PC-3 (cell line): ENCODE measurements around the gene DEPP1. TPM values are rescaled to one million over a fixed set of nuclear protein-coding genes. Genes with fewer than 3 reads are reported as not detected.
A peak's percentile ranks its signal among the peaks of the same experiment; 100 is the strongest.

ENCODE experiments used
- ATAC-seq: fragments of 200-7000 bp; cut with Tn5 transposase; 2 replicates; pipeline ENCODE4 v1.9.1; 2020; ENCODE audit warnings: mild to moderate bottlenecking, moderate library complexity
- BruUV-seq: library from RNA; stranded (reverse); fragments of 400-500 nt; replicated peaks from 2 replicates; lab custom pipeline; 2021; lab: Mats Ljungman, UMichigan
- CTCF ChIA-PET: fragments of 300-600 bp; sonication (Branson Sonifier 250); formaldehyde crosslinking; loops from one replicate; lab custom pipeline; 2022; ENCODE audit warnings: antibody characterized with exemption; lab: Charles Lee
- POLR2A ChIA-PET: fragments of 300-600 bp; sonication (Branson Sonifier 250); formaldehyde crosslinking; loops from one replicate; lab custom pipeline; 2022; ENCODE audit warnings: antibody characterized with exemption; ENCODE audit not compliant: unreplicated experiment; lab: Charles Lee
- DNase-seq: peaks from one replicate; pipeline ENCODE4 v3.0.0-alpha.2; 2015
- H2AFZ ChIP-seq: fragments of 300-600 bp; sonication (generic); 2 replicates; pipeline ENCODE4 v1.6.0; 2016; ENCODE audit warnings: antibody characterized with exemption, low read length
- H3F3A ChIP-seq: fragments of 300-600 bp; sonication (generic); one replicate; pipeline ENCODE4 v1.6.0; 2017; ENCODE audit warnings: antibody characterized with exemption, low read length, control low read depth, mild to moderate bottlenecking; ENCODE audit not compliant: unreplicated experiment
- H3K27ac ChIP-seq: fragments of 300-600 bp; sonication (generic); 2 replicates; pipeline ENCODE4 v1.5.1; 2016; ENCODE audit warnings: mild to moderate bottlenecking, low read length
- H3K27me3 ChIP-seq: fragments of 300-600 bp; sonication (generic); 2 replicates; pipeline ENCODE4 v1.6.1; 2016; ENCODE audit warnings: low read length, mixed read lengths
- H3K36me3 ChIP-seq: fragments of 300-600 bp; sonication (generic); 2 replicates; pipeline ENCODE4 v1.6.1; 2016; ENCODE audit warnings: low read depth, mixed run types, low read length, mixed read lengths
- H3K4me1 ChIP-seq: fragments of 300-600 bp; sonication (generic); 2 replicates; pipeline ENCODE4 v1.5.1; 2016; ENCODE audit warnings: low read length; ENCODE audit not compliant: insufficient read depth
- H3K4me2 ChIP-seq: fragments of 300-600 bp; sonication (generic); 2 replicates; pipeline ENCODE4 v1.6.0; 2016; ENCODE audit warnings: low read length
- H3K4me3 ChIP-seq: fragments of 300-600 bp; sonication (generic); 2 replicates; pipeline ENCODE4 v1.5.1; 2016; ENCODE audit warnings: mild to moderate bottlenecking, low read length, mixed read lengths
- H3K79me2 ChIP-seq: fragments of 300-600 bp; sonication (generic); 2 replicates; pipeline ENCODE4 v1.6.1; 2017; ENCODE audit warnings: low read length, mixed read lengths
- H3K9ac ChIP-seq: fragments of 300-600 bp; sonication (generic); 2 replicates; pipeline ENCODE4 v1.6.0; 2016; ENCODE audit warnings: mild to moderate bottlenecking, low read length
- H3K9me2 ChIP-seq: fragments of 300-600 bp; sonication (generic); replicated peaks from 2 replicates; pipeline ENCODE4 v1.6.1; 2016; ENCODE audit warnings: mixed run types, low read length, mixed read lengths
- H3K9me3 ChIP-seq: fragments of 300-600 bp; sonication (generic); 2 replicates; pipeline ENCODE4 v1.6.1; 2016; ENCODE audit warnings: low read length, mixed read lengths
- H4K20me1 ChIP-seq: fragments of 300-600 bp; sonication (generic); 2 replicates; pipeline ENCODE4 v1.6.1; 2016; ENCODE audit warnings: low read length, mixed read lengths
- CTCF ChIP-seq: fragments of 300-600 bp; sonication (generic); conservative IDR thresholded peaks from 2 replicates; pipeline ENCODE4 v1.5.1; 2017; ENCODE audit warnings: antibody characterized with exemption, low read depth, mild to moderate bottlenecking, low read length
- EZH2 ChIP-seq: fragments of 300-600 bp; sonication (generic); IDR thresholded peaks from one replicate; pipeline ENCODE4 v1.6.1; 2017; ENCODE audit warnings: antibody characterized with exemption, mild to moderate bottlenecking, low read length; ENCODE audit not compliant: unreplicated experiment
- EZH2phosphoT487 ChIP-seq: fragments of 300-600 bp; sonication (generic); IDR thresholded peaks from 2 replicates; pipeline ENCODE4 v1.6.1; 2018; ENCODE audit warnings: mild to moderate bottlenecking, antibody characterized with exemption, low read length, borderline replicate concordance
- intact Hi-C: fragments of 100-400 bp; cut with micrococcal nuclease; formaldehyde crosslinking; loops from 2 replicates; pipeline ENCODE4 v1.9.0; 2023
- total RNA-seq: library from RNA; depleted of rRNA; stranded (reverse); fragments of >200 nt; gene quantifications from 2 replicates; pipeline ENCODE4 v1.2.3, GENCODE V29; 2014

Gene DEPP1
- total RNA-seq, 1 experiment from 2014 or later, result 9.0 TPM

DNA sequence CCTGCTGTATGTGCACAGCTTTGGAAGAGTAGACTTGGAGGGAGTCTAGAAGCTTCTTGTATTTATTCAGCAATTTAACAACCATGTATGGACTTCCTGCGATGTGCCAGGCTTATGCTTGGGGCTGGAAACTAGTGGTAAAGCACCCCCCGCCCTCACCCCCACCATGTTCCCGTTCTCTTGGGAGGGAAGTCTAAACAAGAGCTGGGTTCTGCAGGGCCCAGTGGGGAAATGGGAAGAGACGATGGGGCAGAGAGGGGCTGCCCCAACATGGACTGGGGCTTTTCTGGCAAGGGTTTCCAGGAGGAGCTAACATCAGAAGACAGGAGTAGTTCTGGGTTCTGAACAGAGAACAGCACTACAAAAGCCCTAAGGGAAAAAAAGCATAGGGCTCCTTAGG lies 11.0 kb downstream of the DEPP1 start:
- H2AFZ ChIP-seq, result no peak overlapping the region
- no peaks in the 10 kb centered on the region for H3K79me2 ChIP-seq
- CTCF ChIA-PET, result no interaction called here
- no peak for TF ChIP-seq CTCF
- TF ChIP-seq EZH2phosphoT487, result no peak
- no peak for TF ChIP-seq EZH2
- H3K4me3 ChIP-seq, result no peak overlapping the region
- ATAC-seq (no peak), DNase-seq (no peak)
- H3K4me1 ChIP-seq, result no peaks in the 10 kb centered on the region
- H3K27ac ChIP-seq, result no peak overlapping the region
- H3K9me3 ChIP-seq, result no peaks in the 10 kb centered on the region
- H3K27me3 ChIP-seq, result no peaks in the 10 kb centered on the region
- H3F3A ChIP-seq, result no peaks in the 10 kb centered on the region
- H3K36me3 ChIP-seq, result no peaks in the 10 kb centered on the region
- no TSS peak for BruUV-seq
- H4K20me1 ChIP-seq, result no peaks in the 10 kb centered on the region
- intact Hi-C loops, result no loop called here
- POLR2A ChIA-PET, result no interaction called here
- H3K4me2 ChIP-seq, result no peak overlapping the region
- no peaks in the 10 kb centered on the region for H3K9me2 ChIP-seq
- H3K9ac ChIP-seq, result no peak overlapping the region

DNA sequence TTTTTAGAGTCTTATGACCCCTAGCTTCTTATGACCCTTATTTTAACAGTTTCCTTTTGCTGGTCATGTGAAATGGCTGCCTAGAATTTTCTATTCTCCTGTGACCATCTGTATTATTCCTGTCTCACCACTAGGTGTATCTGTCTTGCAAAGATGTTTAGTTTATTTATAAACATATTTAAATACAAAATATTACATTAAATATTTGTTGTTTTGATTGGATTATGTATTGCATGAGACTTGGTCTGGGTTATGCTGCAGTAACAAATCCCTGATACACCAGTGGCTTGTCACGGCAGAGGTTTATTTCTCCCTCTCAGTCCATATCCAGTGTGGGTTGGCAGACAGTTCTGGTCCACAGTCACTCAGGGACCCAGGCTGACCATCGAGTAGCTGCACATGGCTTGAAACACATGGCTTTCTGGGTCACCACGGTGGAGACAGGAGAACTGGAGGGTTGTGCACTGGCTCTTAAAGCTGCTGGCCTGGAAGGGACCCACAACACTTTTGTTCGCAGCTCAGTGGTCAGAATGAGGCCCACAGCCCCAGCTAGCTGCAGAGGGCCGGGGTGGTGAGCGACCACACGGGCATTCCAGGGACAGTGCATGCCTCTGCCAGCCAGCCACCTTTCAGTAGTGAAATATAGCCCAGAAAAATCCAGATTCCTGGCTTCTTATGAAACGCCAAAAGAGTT lies 11.6 kb downstream of the DEPP1 start:
- Histone ChIP-seq H3K27me3 (no peaks in the 10 kb centered on the region), H3F3A (no peaks in the 10 kb centered on the region), H3K4me1 (no peaks in the 10 kb centered on the region), H3K4me3 (no peak overlapping the region), H3K4me2 (no peak overlapping the region), H3K9me2 (no peaks in the 10 kb centered on the region), H3K79me2 (no peaks in the 10 kb centered on the region), H4K20me1 (no peaks in the 10 kb centered on the region), H3K36me3 (no peaks in the 10 kb centered on the region), H3K9me3 (no peaks in the 10 kb centered on the region), H3K9ac (no peak overlapping the region), H3K27ac (no peak overlapping the region), H2AFZ (no peak overlapping the region)
- no TSS peak for BruUV-seq
- TF ChIP-seq CTCF, result peak; percentile 22; the same call in 1 of the 2 replicates
- no peak for TF ChIP-seq EZH2phosphoT487
- POLR2A ChIA-PET, result no interaction called here
- intact Hi-C loops, result no loop called here
- no peak for DNase-seq
- CTCF ChIA-PET, result no interaction called here
- no peak for ATAC-seq

DNA sequence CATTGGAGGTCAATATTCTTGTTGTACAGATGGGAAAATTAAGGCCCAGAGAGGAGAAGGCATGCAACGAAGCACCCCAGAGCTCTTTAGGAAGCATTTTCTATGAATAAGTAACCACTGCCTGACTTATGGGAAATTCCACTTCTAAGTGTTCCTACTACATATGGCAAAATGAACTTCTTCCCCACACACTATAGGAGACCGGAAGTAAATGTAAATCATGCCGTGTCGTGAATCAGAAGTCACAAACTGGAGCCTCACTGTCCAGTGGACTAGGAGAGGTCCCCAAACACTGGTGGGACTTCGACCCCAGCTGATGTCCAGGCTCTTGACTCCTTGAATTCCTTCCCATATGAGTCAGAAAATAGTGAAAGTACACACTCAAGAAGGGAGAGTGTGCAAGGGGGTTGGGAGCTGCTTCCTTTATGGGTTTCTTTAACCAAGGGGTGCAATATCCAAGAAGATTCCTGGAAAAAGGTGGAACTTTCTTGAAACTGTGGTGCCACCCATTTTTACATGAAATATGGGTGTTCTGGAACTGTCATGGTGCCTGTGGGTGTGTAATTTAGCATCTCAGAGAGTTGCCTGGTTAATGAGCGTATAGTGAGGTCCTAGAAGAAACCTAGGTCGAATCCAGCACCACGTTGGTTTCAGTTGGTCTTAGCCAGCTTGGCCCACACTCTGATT lies 12.3 kb downstream of the DEPP1 start:
- Histone ChIP-seq H3K4me3 (no peak overlapping the region), H3K4me2 (no peak overlapping the region)

More for the DNA sequence above, 12.3 kb downstream of the DEPP1 start:
- Histone ChIP-seq H3K9ac (no peak overlapping the region), H3F3A (no peaks in the 10 kb centered on the region), H3K27ac (no peak overlapping the region), H3K27me3 (no peaks in the 10 kb centered on the region), H3K9me2 (no peaks in the 10 kb centered on the region), H3K9me3 (no peaks in the 10 kb centered on the region), H3K79me2 (no peaks in the 10 kb centered on the region), H2AFZ (no peak overlapping the region), H3K4me1 (no peaks in the 10 kb centered on the region), H3K36me3 (no peaks in the 10 kb centered on the region), H4K20me1 (no peaks in the 10 kb centered on the region)
- DNase-seq, result no peak
- no TSS peak for BruUV-seq
- no peak for ATAC-seq
- TF ChIP-seq CTCF (no peak), EZH2phosphoT487 (no peak), EZH2 (no peak)
- CTCF ChIA-PET, result no interaction called here
- POLR2A ChIA-PET, result no interaction called here
- intact Hi-C loops, result no loop called here
